Measurements from ENCODE around the gene PTPN5. TPM values are rescaled to one million over a fixed set of nuclear protein-coding genes. Genes with fewer than 3 reads are reported as not detected.
A peak's percentile ranks its signal among the peaks of the same experiment; 100 is the strongest.

The PTPN5 gene
- total RNA-seq, 1 experiment from 2014 or later: 3.0 TPM

DNA sequence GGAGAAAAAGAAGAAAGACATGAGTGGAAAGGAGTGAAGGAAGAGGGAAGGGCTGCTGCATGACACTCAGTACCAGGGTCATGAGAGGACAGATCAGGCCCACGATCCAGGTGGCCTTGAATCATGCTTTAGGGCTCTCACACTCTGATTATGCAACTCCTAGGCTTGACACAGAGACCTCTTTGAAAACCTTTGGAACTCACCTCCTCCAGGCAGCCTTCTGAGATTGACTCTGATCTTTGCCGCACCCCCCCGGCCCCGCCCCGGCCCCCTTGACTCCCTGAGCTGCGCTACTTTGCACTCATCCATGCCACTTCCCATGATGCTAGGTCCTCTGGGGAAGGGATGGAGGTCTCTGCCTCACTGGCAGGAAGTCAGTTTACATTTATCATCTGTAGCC, 10.7 kb downstream of the PTPN5 start:
- Histone ChIP-seq H3K27me3 (ENCODE audit: control insufficient read depth, insufficient read depth, low read length) (no peaks in the 10 kb centered on the region), H3K4me3 (ENCODE audit: insufficient read depth, low read depth, low read length) (no peak overlapping the region), H3K36me3 (replicated peaks; ENCODE audit: control insufficient read depth, insufficient read depth, low read length) (no peaks in the 10 kb centered on the region)
- DNase-seq: no peak

- H3K27me3 ChIP-seq (ENCODE audit: control insufficient read depth, insufficient read depth, low read length): no peaks in the 10 kb centered on the region
- no peak overlapping the region for H3K4me3 ChIP-seq (ENCODE audit: insufficient read depth, low read depth, low read length)
- H3K36me3 ChIP-seq (replicated peaks; ENCODE audit: control insufficient read depth, insufficient read depth, low read length): no peaks in the 10 kb centered on the region
- DNase-seq: peak; percentile 47
Measured at GRCh38 chr11:18780329-18780728, 11.3 kb downstream of the PTPN5 start.

GRCh38 chr11:18778468-18778867, 13.1 kb downstream of the PTPN5 start:
- no peaks in the 10 kb centered on the region for H3K36me3 ChIP-seq (replicated peaks; ENCODE audit: control insufficient read depth, insufficient read depth, low read length)
- no peaks in the 10 kb centered on the region for H3K27me3 ChIP-seq (ENCODE audit: control insufficient read depth, insufficient read depth, low read length)
- DNase-seq: no peak
- no peak overlapping the region for H3K4me3 ChIP-seq (ENCODE audit: insufficient read depth, low read depth, low read length)

GRCh38 chr11:18776324-18776723, 15.3 kb downstream of the PTPN5 start:
- Histone ChIP-seq H3K27me3 (ENCODE audit: control insufficient read depth, insufficient read depth, low read length) (no peaks in the 10 kb centered on the region), H3K4me3 (ENCODE audit: insufficient read depth, low read depth, low read length) (no peak overlapping the region), H3K36me3 (replicated peaks; ENCODE audit: control insufficient read depth, insufficient read depth, low read length) (no peaks in the 10 kb centered on the region)
- no peak for DNase-seq

DNA sequence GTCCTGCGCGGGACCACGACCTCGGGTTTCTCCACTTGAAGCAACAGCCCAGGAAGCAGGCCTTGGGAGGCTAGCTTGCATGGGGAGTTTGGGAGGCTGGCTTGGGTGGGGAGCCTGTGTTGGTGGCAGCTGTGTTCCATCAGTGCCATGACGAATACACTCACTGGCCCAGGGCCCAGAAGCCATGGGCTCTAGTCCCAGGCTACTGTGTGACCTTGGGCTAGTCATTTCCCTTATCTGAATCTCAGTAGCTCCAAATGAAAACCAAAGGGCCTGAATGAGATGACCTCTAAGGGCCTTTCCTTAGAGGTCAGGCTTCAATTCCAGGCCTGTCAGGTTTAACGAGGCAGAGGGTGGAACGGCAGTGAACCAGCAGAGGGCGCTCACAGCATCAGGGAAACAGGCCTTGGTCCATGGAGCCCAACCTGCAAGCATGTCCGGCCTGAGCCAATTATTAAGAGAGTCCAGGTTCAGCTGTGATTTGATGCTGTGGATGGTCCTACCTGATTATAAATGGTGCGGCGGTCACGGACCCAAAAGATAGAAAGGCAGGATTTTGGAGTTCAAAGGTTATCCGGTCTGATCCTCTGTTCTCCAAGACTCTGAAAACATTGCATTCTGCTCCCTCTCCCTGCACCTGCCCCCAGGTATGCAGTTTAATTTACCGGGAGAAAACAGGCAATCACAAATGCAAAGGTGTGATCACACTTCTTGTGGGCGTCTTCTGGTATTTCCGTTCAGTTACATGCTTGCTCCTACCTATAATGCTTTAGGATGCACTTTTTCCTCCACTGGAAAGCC, 15.9 kb downstream of the PTPN5 start:
- H3K27me3 ChIP-seq (ENCODE audit: control insufficient read depth, insufficient read depth, low read length): no peaks in the 10 kb centered on the region
- no peak overlapping the region for H3K4me3 ChIP-seq (ENCODE audit: insufficient read depth, low read depth, low read length)
- peak; percentile 81 for DNase-seq
- no peaks in the 10 kb centered on the region for H3K36me3 ChIP-seq (replicated peaks; ENCODE audit: control insufficient read depth, insufficient read depth, low read length)

GRCh38 chr11:18774801-18775200, 16.8 kb downstream of the PTPN5 start:
- Histone ChIP-seq H3K27me3 (ENCODE audit: control insufficient read depth, insufficient read depth, low read length) (no peaks in the 10 kb centered on the region), H3K4me3 (ENCODE audit: insufficient read depth, low read depth, low read length) (no peak overlapping the region), H3K36me3 (replicated peaks; ENCODE audit: control insufficient read depth, insufficient read depth, low read length) (no peaks in the 10 kb centered on the region)
- no peak for DNase-seq

DNA sequence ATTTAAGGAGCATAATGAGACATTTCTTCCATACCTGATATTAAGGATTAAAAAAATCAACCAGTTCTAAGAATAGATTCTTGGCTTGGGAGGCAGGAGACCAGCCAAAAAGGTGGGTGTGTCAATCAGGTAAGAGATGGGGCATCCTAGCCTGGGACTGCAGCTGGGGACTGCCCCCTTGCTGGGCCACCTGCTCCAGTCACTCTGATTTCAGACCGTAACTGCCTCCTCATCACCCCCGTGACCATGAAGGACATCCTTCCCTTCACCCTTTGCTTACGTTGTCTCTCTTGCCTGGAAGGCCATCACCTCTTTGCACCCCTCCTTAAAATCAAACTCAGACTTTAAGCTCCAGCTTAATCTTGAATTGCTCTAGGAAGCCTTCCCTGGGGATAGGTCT, 17.9 kb downstream of the PTPN5 start:
- Histone ChIP-seq H3K27me3 (ENCODE audit: control insufficient read depth, insufficient read depth, low read length) (no peaks in the 10 kb centered on the region), H3K4me3 (ENCODE audit: insufficient read depth, low read depth, low read length) (no peak overlapping the region)

DNA sequence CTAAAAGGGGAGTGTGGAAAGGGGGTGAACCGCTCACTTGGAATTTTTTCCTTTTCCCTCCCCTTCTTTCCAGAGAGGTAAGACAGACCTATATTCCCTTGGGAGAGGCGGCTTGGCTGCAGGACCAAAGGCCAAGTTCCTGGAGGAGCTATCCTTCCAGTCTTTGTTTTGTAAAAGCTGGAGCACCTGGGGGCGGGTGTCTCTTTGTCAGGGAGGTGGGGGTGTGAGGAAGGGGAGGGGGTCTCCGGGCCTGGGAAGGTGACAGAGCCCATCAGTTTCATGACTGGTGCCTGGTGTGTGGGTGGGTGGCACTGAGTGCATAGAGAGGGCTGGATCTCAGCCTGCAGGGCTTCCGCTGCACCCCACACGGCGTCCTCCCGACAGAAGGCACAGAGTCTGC, 18.5 kb downstream of the PTPN5 start:
- DNase-seq: peak; percentile 39
- Histone ChIP-seq H3K4me3 (ENCODE audit: insufficient read depth, low read depth, low read length) (no peak overlapping the region), H3K27me3 (ENCODE audit: control insufficient read depth, insufficient read depth, low read length) (no peaks in the 10 kb centered on the region), H3K36me3 (replicated peaks; ENCODE audit: control insufficient read depth, insufficient read depth, low read length) (no peaks in the 10 kb centered on the region)

More for the DNA sequence above, 17.9 kb downstream of the PTPN5 start:
- no peaks in the 10 kb centered on the region for H3K36me3 ChIP-seq (replicated peaks; ENCODE audit: control insufficient read depth, insufficient read depth, low read length)
- no peak for DNase-seq

GRCh38 chr11:18772211-18772610, 19.4 kb downstream of the PTPN5 start:
- Histone ChIP-seq H3K36me3 (replicated peaks; ENCODE audit: control insufficient read depth, insufficient read depth, low read length) (no peaks in the 10 kb centered on the region), H3K4me3 (ENCODE audit: insufficient read depth, low read depth, low read length) (no peak overlapping the region), H3K27me3 (ENCODE audit: control insufficient read depth, insufficient read depth, low read length) (no peaks in the 10 kb centered on the region)
- no peak for DNase-seq

GRCh38 chr11:18771266-18772035, 20.1 kb downstream of the PTPN5 start:
- H3K4me3 ChIP-seq (ENCODE audit: insufficient read depth, low read depth, low read length): no peak overlapping the region

GRCh38 chr11:18770479-18771125, 21.0 kb downstream of the PTPN5 start:
- no peaks in the 10 kb centered on the region for H3K27me3 ChIP-seq (ENCODE audit: control insufficient read depth, insufficient read depth, low read length)
- H3K4me3 ChIP-seq (ENCODE audit: insufficient read depth, low read depth, low read length): no peak overlapping the region
- no peaks in the 10 kb centered on the region for H3K36me3 ChIP-seq (replicated peaks; ENCODE audit: control insufficient read depth, insufficient read depth, low read length)
- DNase-seq: no peak

More at GRCh38 chr11:18771266-18772035, 20.1 kb downstream of the PTPN5 start:
- Histone ChIP-seq H3K27me3 (ENCODE audit: control insufficient read depth, insufficient read depth, low read length) (no peaks in the 10 kb centered on the region), H3K36me3 (replicated peaks; ENCODE audit: control insufficient read depth, insufficient read depth, low read length) (no peaks in the 10 kb centered on the region)
- DNase-seq: no peak

DNA sequence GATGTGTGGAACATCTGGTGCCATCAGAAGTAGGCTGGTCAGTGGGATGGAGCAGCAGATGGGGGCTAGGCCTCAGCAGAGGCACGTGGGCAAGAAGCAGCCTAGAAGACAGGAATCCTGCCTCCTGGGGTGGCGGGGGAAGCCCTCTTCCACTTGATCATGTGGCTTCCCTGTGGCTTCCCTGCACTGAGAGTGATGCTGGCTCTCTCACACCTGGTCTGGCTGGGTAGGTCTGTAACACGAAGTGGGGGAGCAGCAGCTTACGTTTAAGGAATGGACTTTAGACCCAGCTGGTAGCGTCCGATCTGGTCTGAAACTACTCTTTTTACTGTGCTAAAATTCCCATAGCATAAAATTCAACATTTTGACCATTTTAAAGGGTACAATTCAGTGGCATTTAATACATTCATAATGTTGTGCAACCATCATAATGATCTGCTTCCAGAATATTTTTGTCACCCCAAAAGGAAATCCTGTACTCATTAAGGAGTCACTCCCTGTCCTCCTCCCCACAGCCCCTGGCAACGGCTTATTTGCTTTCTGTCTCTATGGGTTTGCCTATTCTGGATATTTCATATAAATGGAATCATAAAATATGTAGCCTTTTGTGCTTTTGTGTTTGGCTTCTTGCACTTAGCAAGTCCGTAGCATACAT, 21.7 kb downstream of the PTPN5 start:
- peak; percentile 58 for DNase-seq
- no peak overlapping the region for H3K4me3 ChIP-seq (ENCODE audit: insufficient read depth, low read depth, low read length)
- H3K36me3 ChIP-seq (replicated peaks; ENCODE audit: control insufficient read depth, insufficient read depth, low read length): no peaks in the 10 kb centered on the region

GRCh38 chr11:18768978-18769377, 22.6 kb downstream of the PTPN5 start:
- no peaks in the 10 kb centered on the region for H3K36me3 ChIP-seq (replicated peaks; ENCODE audit: control insufficient read depth, insufficient read depth, low read length)
- no peak overlapping the region for H3K4me3 ChIP-seq (ENCODE audit: insufficient read depth, low read depth, low read length)
- DNase-seq: no peak
- H3K27me3 ChIP-seq (ENCODE audit: control insufficient read depth, insufficient read depth, low read length): no peaks in the 10 kb centered on the region

More for the DNA sequence above, 21.7 kb downstream of the PTPN5 start:
- no peaks in the 10 kb centered on the region for H3K27me3 ChIP-seq (ENCODE audit: control insufficient read depth, insufficient read depth, low read length)

DNA sequence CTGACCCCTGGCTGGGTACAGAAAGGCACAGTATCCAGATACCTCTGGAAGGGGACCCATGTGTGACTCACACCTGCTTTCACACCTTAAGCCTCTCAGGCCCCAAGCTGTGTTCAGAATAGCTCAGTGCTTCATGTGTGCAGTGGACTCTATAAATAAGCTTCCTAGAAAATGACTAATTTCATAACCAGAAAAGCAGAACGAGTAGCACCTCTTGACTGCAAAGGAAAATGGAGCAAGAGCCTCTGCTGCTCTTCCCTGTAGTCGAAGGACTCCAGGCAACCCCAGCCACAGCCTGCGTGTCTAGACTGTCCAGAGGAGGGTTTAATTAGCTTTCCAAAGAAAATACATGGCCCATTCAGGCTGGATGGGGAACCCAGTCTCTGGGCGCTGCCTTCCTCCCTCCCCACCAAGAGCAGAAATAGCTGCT, 23.1 kb downstream of the PTPN5 start:
- Histone ChIP-seq H3K4me3 (ENCODE audit: insufficient read depth, low read depth, low read length) (no peak overlapping the region), H3K27me3 (ENCODE audit: control insufficient read depth, insufficient read depth, low read length) (no peaks in the 10 kb centered on the region), H3K36me3 (replicated peaks; ENCODE audit: control insufficient read depth, insufficient read depth, low read length) (no peaks in the 10 kb centered on the region)
- no peak for DNase-seq
